ENCODE data around the gene FBXO31.

- TF ChIP-seq POLR2A (IDR thresholded peaks at IDR 0.05; ENCODE audit: low read depth, low read length) (no peak), POLR2AphosphoS5 (IDR thresholded peaks at IDR 0.05; ENCODE audit: low read depth, low read length) (no peak), TAF1 (IDR thresholded peaks at IDR 0.05; ENCODE audit: borderline replicate concordance, low read depth, low read length) (no peak)
Measured at GRCh38 chr16:87432330-87432915, 48.8 kb upstream of the FBXO31 start.

All from GM12892 (cell line).